ENCODE results near the gene FLOT1.
A peak's percentile ranks its signal among the peaks of the same experiment; 100 is the strongest.

The FLOT1 gene

DNA sequence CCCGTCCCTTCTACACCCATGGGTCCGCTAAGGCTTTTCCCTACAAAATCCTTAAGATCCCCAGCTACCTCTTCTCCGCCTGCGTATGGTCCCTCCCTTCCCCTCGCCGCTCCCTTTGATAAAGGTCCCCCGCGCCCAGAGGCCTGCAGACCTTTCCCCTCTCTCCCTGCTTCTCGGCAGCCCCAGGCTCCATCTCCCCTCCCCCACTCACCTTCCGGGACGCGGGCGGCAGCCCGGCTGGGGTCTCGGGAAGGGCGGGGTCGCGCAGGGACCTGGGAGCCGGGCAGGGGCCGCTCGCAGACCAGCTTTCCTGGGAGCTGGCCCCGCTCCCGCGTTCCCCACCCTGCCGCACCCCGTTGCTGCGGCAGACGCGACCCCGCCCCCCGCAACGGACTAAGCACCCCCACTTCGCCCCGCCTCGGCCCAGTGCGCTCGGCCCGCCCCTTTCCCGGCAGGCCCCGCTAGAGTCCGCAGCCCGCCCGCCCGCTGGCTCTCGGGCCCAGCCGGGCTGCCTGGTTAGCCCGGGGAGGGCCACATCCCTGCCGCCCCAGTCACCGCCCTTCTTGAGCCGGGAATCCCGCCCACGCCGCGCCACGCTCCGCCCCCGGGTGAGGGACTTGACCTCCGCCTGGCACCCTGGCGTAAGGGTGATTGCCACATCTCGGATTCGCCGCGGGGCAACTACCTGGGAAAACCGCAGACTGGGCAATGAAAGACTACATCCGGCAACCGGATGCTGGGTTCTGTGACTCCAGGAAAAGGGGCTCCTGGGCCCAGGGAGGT, at the start of gene FLOT1:
Gene FLOT1, minus strand, starts transcription at position 372 of the 783 bp plus-strand sequence. CDS start 498 bp downstream, outside the sequence.
- DNase-seq = peak; percentile 55

GRCh38 chr6:30790724-30791383, 48.4 kb upstream of the FLOT1 start:
- no peak for DNase-seq

- DNase-seq = no peak
These were observed 47.1 kb upstream of the FLOT1 start for GRCh38 chr6:30789606-30790005.

DNA sequence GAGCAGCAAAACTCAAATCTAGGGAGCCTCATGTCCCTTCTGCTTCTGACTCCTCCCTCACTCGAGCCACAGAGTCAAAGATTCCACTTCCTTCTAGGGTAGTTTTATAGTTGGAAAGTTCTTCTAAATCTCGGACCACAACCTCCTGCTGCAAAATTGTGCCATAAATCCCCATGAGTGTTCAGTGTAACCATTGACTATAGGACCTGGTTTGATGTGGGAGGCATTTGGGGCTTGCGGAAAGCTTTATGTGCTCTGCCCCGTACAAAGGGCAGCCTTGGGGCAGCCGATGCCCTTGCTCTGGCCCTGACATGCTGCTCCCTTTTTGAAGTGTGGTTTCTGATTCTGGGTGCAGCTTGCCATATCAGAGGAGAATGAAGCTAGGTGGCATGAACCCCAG, 45.5 kb upstream of the FLOT1 start:
- no peak for DNase-seq

GRCh38 chr6:30782425-30783014, 40.0 kb upstream of the FLOT1 start:
- no peak for DNase-seq

DNA sequence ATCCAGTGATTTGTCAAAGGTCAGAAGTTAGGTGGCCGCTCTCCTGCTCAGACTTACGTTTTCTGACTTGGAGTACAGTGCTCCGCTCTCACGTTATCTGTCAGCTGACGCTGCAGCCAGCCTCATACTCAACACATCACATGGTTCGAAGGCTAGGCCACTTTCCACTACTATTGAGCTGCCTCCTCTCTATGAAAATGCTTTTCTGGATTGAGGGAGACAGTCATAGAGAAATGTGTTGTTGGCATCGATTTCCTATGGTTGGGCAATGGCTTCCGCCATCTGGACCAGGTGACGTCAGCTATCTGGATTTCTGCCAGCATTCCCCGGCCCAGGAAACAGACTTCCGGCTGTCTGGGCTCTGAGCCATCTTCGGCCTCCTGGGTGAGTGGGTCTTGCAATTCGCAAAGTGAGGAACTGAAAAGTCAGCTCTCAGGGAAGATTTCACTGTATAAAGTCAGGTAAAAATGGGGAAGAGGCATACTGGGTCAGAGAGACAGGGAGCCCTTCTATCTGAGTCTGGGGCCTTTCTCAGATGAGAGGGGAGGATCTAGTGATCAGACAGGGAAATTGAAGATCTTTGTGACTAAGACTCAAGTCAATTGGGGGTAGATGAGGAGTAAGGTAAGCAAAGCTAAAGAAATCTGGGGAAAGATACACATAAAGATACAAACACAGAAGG, 39.4 kb upstream of the FLOT1 start:
- no peak for DNase-seq

GRCh38 chr6:30781395-30781742, 38.9 kb upstream of the FLOT1 start:
- DNase-seq = no peak

DNA sequence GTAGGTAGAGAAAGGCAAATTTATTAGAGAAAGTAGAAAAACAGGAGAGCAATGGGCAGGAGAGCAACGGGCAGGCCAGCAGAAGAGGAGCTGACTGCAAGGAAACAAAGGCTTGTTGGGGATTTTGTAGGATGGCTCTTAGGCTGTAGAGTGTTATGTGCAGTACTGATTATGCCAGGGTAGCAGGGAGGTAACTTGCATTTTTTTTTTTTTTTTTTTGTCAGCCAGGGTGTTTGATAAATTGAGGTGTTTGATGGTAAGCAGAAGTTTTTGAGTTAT, 38.1 kb upstream of the FLOT1 start:
- DNase-seq = no peak

DNA sequence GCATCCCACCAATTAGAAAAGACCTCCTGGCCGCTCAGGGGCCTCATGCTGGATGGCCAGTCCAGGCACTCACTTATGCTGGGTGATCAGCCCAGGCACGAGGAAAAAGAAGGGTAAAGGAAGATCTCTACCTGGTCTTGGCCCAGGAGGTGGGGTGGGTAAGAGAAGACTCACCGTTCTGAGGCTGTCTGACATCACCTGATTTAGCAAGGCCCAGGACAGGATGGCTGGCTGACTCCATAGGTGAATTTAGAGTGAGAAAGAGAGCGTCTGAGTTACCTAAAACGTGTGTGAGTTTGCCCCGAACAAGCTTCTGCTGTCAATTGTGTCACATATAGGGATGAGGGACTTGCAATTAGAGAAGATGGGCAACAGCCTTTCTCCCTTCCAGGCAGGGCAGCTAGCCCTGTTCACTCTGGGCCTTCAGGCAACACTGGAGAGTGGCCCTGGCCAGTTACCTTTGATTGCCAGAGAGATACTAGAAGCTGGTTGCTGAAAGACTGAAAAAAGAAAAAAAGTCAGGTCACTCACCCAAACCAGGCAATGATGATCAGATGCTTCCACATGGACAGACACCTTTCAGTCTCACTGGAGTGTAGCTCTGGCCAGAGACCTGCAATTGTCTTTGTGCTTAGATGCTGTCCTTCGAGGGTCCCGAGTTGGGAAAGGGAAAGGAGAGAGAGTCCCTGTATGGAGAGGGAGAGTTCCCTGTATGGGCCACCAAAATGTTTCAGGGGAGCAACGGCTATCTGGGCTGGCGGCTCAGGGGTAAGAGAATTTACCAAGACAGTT, 37.6 kb upstream of the FLOT1 start:
- DNase-seq = no peak

GRCh38 chr6:30778001-30778635, 35.6 kb upstream of the FLOT1 start:
- no peak for DNase-seq

DNA sequence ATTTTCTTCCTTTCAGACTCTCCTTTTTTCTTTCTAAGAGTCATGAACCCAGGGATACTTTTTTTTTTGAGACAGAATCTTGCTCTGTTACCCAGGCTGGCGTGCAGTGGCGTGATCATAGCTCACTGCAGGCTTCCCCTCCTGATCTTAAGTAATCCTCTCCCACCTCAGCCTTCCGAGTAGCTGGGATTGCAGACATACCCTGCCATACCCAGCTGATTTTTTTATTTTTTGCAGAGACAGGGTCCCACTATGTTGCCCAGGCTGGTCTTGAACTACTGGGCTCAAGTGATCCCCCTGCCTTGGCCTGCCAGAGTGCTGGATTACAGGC, 34.6 kb upstream of the FLOT1 start:
- DNase-seq = no peak

DNA sequence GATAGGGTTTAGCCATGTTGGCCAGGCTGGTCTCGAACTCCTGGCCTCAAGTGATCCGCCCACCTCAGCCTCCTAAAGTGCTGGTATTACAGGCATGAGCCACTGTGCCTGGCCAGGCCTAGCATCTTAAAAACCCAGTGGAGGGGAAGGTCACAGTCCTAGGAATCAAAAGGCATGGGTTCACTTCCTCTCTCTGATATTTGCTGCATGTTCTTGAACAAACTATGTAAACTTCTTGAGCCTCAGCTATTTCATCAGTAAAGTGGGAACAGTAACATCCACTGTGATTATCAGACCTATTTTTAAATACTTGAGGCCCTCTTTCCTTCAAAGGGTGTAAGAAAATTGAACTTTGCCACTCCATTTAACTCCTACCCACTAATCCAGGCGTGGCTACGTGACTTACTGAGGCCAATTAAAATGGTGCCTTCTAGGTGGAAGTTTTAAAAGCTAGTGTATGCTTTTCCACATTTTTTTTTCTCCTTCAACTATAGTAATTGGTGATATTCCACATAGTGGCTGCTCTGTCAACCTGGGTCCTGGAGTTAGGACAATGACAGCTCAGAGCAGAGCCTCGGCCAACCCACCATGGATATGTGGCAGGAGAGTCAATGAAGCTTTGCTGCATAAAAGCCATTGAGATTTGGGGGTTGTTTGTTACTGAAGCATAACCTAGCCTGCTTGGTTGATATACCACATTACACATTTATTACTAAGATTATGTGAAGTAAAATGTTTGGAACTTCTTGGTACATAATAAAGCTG, 34.1 kb upstream of the FLOT1 start:
- DNase-seq = no peak

- DNase-seq = no peak
These were observed 32.6 kb upstream of the FLOT1 start for GRCh38 chr6:30775104-30775503.

DNA sequence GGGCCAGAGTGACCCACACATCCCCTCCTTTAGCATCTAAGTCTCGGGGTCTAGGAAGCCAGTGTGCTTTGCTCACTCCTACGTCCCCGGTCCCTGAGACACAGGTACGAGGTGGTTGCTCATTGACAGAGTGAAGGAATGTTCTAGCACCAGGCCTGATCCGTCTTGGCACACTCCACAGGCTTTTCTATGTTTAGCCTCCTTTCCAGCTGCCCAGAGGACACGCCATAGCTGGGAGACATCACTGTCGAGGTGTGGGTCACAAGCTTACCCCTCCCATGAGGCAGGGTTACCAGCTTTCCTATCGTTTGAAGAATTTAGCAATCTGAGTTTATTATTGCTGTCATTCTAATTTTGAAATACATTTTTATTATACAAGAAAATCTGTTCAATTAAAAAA, 32.2 kb upstream of the FLOT1 start:
- DNase-seq = no peak

DNA sequence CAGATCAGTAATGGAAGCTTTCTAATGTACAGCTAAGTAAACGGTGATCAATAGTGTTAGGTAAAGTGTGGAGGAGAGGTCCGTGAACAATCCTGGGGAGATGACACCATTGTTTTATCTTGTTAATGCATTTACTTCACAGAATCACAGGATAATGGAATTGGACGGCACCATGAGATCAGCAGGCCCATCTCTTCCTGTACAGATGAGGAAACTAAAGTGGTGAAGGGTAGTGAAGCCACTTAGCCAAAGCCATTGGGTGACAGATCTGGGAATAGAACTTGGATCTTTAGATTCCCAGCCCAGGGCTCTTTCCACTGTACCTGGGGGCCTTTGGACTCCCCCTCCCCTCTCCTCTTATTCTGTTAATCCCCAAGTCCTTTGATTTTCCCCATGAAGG, 28.1 kb upstream of the FLOT1 start:
- DNase-seq = no peak

GRCh38 chr6:30769853-30770524, 27.5 kb upstream of the FLOT1 start:
- no peak for DNase-seq

- no peak for DNase-seq
These were observed 26.8 kb upstream of the FLOT1 start for GRCh38 chr6:30769088-30769852.

DNA sequence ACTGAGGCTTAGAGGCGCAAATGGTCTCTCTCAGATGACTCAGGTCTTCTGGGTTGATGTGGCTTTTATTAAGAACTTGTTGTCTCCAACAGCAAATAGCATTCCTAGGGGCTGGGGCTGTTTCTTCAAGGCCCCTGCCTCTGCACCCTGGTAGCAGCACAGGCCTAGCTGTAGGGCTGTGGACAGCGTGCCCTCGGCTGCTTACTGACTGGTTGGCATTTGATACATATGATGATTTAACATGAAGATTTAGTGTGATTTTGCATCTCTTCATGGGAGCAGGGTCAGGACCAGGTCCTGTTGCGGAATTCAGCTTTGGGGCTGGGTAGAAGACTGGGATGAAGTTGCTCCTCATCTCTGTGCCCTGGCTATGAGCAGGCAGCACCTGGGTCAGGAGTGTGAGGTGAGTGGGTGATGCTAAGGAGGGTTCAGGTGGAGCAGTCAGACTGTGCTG, 26.2 kb upstream of the FLOT1 start:
- no peak for DNase-seq

DNA sequence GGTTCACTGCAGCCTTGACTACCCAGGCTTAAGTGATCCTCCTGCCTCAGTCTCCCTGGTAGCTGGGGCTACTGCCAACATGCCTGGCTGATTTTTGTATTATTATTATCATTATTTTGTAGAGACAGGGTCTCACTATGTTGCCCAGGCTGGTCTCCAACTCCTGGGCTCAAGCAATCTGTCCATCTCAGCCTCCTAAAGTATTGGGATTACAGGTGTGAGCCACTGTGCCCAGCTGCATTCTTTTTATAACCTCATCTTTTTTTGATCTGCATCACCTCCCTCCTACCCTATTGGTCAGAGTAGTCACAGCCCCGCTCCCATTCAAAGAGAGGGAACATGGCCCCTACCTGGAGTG, 25.4 kb upstream of the FLOT1 start:
- no peak for DNase-seq

DNA sequence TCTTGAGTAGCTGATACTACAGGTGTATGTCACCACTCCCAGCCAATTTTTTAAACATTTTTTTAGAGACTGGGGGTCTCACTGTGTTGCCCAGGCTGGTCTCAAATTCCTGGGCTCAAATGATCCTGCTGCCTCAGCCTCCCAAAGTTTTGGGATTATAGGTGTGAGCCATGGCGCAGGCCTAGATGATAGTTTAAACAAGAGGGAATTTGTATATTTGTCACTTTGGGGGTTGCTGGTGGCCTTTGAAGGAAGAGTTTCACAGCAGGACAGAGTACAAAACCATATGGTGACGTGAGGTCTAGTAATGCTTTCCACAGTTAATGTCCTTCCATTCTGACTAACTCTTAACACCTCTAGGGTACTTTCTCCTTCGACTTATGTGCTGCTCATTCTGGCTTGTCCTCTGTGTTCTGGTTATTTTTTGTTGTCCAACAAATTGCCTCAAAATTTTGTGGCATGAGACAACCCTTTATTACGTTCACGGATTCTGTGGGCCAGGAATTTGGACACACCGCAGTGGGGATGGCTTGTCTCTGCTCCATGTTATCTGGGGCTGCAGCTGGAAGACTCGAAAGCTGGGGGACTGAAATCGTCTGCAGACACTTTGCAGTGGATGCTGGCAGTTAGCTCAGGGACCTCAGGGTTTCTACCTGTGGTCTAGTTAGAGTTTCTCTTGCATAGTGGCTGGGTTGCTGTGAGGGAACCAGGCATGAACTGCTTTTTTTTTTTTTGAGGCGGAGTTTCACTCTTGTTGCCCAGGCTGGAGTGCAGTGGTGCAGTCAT, 24.9 kb upstream of the FLOT1 start:
- no peak for DNase-seq

Measured in cortex of kidney (tissue), 1 donor.